Measurements from ENCODE around the gene SCD5.

Gene SCD5

GRCh38 chr4:82681754-82682153 is 116.8 kb downstream of the SCD5 start:
- DNase-seq, result no peak

- no peak for DNase-seq
These were observed 117.8 kb downstream of the SCD5 start for GRCh38 chr4:82680834-82681233.

GRCh38 chr4:82679531-82679930 is 119.1 kb downstream of the SCD5 start:
- DNase-seq, result no peak

- no peak for DNase-seq
These were observed 120.5 kb downstream of the SCD5 start for GRCh38 chr4:82678051-82678450.

- DNase-seq, result no peak
These were observed 121.3 kb downstream of the SCD5 start for GRCh38 chr4:82677327-82677726.

GRCh38 chr4:82667761-82668480 is 130.7 kb downstream of the SCD5 start:
- DNase-seq, result no peak

- no peak for DNase-seq
These were observed 131.5 kb downstream of the SCD5 start for GRCh38 chr4:82666970-82667665.

- DNase-seq, result no peak
These were observed 137.2 kb downstream of the SCD5 start for GRCh38 chr4:82661181-82661992.

GRCh38 chr4:82652062-82652461 is 146.5 kb downstream of the SCD5 start:
- DNase-seq, result no peak

GRCh38 chr4:82650868-82651267 is 147.7 kb downstream of the SCD5 start:
- DNase-seq, result no peak

- no peak for DNase-seq
These were observed 150.2 kb downstream of the SCD5 start for GRCh38 chr4:82648356-82648755.

- DNase-seq, result peak; percentile 44
These were observed 152.5 kb downstream of the SCD5 start for GRCh38 chr4:82645936-82646565.

GRCh38 chr4:82644734-82645126 is 153.9 kb downstream of the SCD5 start:
- no peak for DNase-seq

- DNase-seq, result no peak
These were observed 154.4 kb downstream of the SCD5 start for GRCh38 chr4:82643994-82644733.

- no peak for DNase-seq
These were observed 156.3 kb downstream of the SCD5 start for GRCh38 chr4:82642331-82642730.

- DNase-seq, result no peak
These were observed 158.1 kb downstream of the SCD5 start for GRCh38 chr4:82640540-82640939.

- DNase-seq, result no peak
These were observed 158.6 kb downstream of the SCD5 start for GRCh38 chr4:82639971-82640370.

GRCh38 chr4:82638479-82638878 is 160.1 kb downstream of the SCD5 start:
- DNase-seq, result no peak

- DNase-seq, result no peak
These were observed 168.5 kb downstream of the SCD5 start for GRCh38 chr4:82630079-82630478.

- no peak for DNase-seq
These were observed 169.2 kb downstream of the SCD5 start for GRCh38 chr4:82629238-82630000.

- no peak for DNase-seq
These were observed 172.2 kb downstream of the SCD5 start for GRCh38 chr4:82626251-82626868.
